NCI-H82 (cell line): Measurements from ENCODE around the gene EME1.
A peak's percentile ranks its signal among the peaks of the same experiment; 100 is the strongest.

Source experiments
- DNase-seq: peaks from one replicate; lab custom pipeline; 2025; lab: John Stamatoyannopoulos, UW

EME1 gene

GRCh38 chr17:50372758-50373556 is at the start of gene EME1, which contains the start of gene MRPL27:
Gene EME1 (plus strand): TSS chr17:50373229. CDS start chr17:50375209, 1,980 bp downstream.
Gene MRPL27 (minus strand): TSS chr17:50373184. CDS start chr17:50373170, 14 bp downstream.
- peak; percentile 96 for DNase-seq

- DNase-seq, result no peak
Measured at GRCh38 chr17:50325906-50326305, 47.1 kb upstream of the EME1 start.

- no peak for DNase-seq
Measured at GRCh38 chr17:50326831-50327364, 46.1 kb upstream of the EME1 start.

GRCh38 chr17:50328363-50329325 is 44.4 kb upstream of the EME1 start:
- DNase-seq, result no peak

GRCh38 chr17:50329716-50330115 is 43.3 kb upstream of the EME1 start:
- no peak for DNase-seq

- no peak for DNase-seq
Measured at GRCh38 chr17:50330151-50330775, 42.8 kb upstream of the EME1 start.

GRCh38 chr17:50331085-50331791 is 41.8 kb upstream of the EME1 start:
- no peak for DNase-seq

- DNase-seq, result no peak
Measured at GRCh38 chr17:50332196-50332595, 40.8 kb upstream of the EME1 start.

GRCh38 chr17:50333291-50334057 is 39.6 kb upstream of the EME1 start:
- peak; percentile 39 for DNase-seq

- DNase-seq, result no peak
Measured at GRCh38 chr17:50337956-50338355, 35.1 kb upstream of the EME1 start.

- DNase-seq, result no peak
Measured at GRCh38 chr17:50338645-50339044, 34.4 kb upstream of the EME1 start.

- DNase-seq, result no peak
Measured at GRCh38 chr17:50339381-50339780, 33.6 kb upstream of the EME1 start.

- no peak for DNase-seq
Measured at GRCh38 chr17:50344731-50345365, 28.2 kb upstream of the EME1 start.

GRCh38 chr17:50345432-50346312 is 27.4 kb upstream of the EME1 start, which contains the start of gene XYLT2:
Gene XYLT2 (plus strand): TSS chr17:50346126. CDS start chr17:50346141, 15 bp downstream.
- peak; percentile 90 for DNase-seq

- peak; percentile 66 for DNase-seq
Measured at GRCh38 chr17:50346313-50347116, 26.5 kb upstream of the EME1 start.

- DNase-seq, result no peak
Measured at GRCh38 chr17:50347117-50347893, 25.7 kb upstream of the EME1 start.

- peak; percentile 66 for DNase-seq
Measured at GRCh38 chr17:50347894-50348291, 25.1 kb upstream of the EME1 start.
